HS-27A (cell line): ENCODE results near the gene RYR2.
"Not testable (repeated sequence)": the region's sequence is repeated elsewhere in the genome, so short reads cannot be mapped to it uniquely, and the experiment has no call there.

Source experiments
- DNase-seq: peaks from one replicate; pipeline ENCODE4 v3.0.0-alpha.2; 2012; ENCODE audit warnings: low read depth, missing footprints

Gene RYR2

GRCh38 chr1:237084341-237085077, 42.5 kb downstream of the RYR2 start:
- DNase-seq, result no peak

GRCh38 chr1:237091691-237092090, 49.7 kb downstream of the RYR2 start:
- no peak for DNase-seq

- no peak for DNase-seq
Observed at GRCh38 chr1:237093691-237094090, 51.7 kb downstream of the RYR2 start.

GRCh38 chr1:237098541-237098940, 56.6 kb downstream of the RYR2 start:
- DNase-seq, result no peak

GRCh38 chr1:237103021-237103420, 61.0 kb downstream of the RYR2 start:
- no peak for DNase-seq

GRCh38 chr1:237104096-237104495, 62.1 kb downstream of the RYR2 start:
- no peak for DNase-seq

- no peak for DNase-seq
Observed at GRCh38 chr1:237105826-237106225, 63.8 kb downstream of the RYR2 start.

GRCh38 chr1:237108297-237109040, 66.5 kb downstream of the RYR2 start:
- DNase-seq, result no peak

GRCh38 chr1:237111807-237112206, 69.8 kb downstream of the RYR2 start:
- no peak for DNase-seq

- no peak for DNase-seq
Observed at GRCh38 chr1:237112663-237113062, 70.7 kb downstream of the RYR2 start.

GRCh38 chr1:237115035-237115434, 73.1 kb downstream of the RYR2 start:
- no peak for DNase-seq

GRCh38 chr1:237119091-237119490, 77.1 kb downstream of the RYR2 start:
- no peak for DNase-seq

GRCh38 chr1:237120683-237121082, 78.7 kb downstream of the RYR2 start:
- DNase-seq, result no peak

- DNase-seq, result no peak
Observed at GRCh38 chr1:237124856-237125462, 83.0 kb downstream of the RYR2 start.

- DNase-seq, result no peak
Observed at GRCh38 chr1:237126180-237126579, 84.2 kb downstream of the RYR2 start.

GRCh38 chr1:237127301-237127700, 85.3 kb downstream of the RYR2 start:
- DNase-seq, result not testable (repeated sequence)

- no peak for DNase-seq
Observed at GRCh38 chr1:237133921-237134320, 91.9 kb downstream of the RYR2 start.

GRCh38 chr1:237134929-237135328, 92.9 kb downstream of the RYR2 start:
- no peak for DNase-seq

GRCh38 chr1:237138551-237138950, 96.6 kb downstream of the RYR2 start:
- no peak for DNase-seq

- DNase-seq, result no peak
Observed at GRCh38 chr1:237139732-237140131, 97.7 kb downstream of the RYR2 start.

GRCh38 chr1:237140986-237141385, 99.0 kb downstream of the RYR2 start:
- no peak for DNase-seq

- DNase-seq, result no peak
Observed at GRCh38 chr1:237141502-237141901, 99.5 kb downstream of the RYR2 start.
